AG04450 (cell line): ENCODE measurements around the gene SREK1IP1. TPM values are rescaled to one million over a fixed set of nuclear protein-coding genes. Genes with fewer than 3 reads are reported as not detected.

Experiments used
- CTCF ChIA-PET: fragments of 300-600, 350-600 bp; formaldehyde crosslinking; extraction: SDS; loops from one replicate; lab custom pipeline; 2022; ENCODE audit warnings: antibody characterized with exemption, inconsistent platforms; lab: Charles Lee
- POLR2A ChIA-PET: fragments of 350-600 bp; formaldehyde crosslinking; extraction: SDS; loops from one replicate; lab custom pipeline; 2021; ENCODE audit warnings: antibody characterized with exemption, inconsistent platforms; lab: Yijun Ruan, JAX
- DNase-seq: peaks from one replicate; pipeline ENCODE4 v3.0.0-alpha.2; 2011; ENCODE audit warnings: low read depth, low spot score
- H3K27ac ChIP-seq: one replicate; pipeline ENCODE4 v1.5.1; 2012; ENCODE audit warnings: low read depth, low read length, control low read depth
- H3K27me3 ChIP-seq: one replicate; pipeline ENCODE4 v1.6.0; 2012; ENCODE audit warnings: low read length; ENCODE audit not compliant: control insufficient read depth, insufficient read depth
- H3K4me3 ChIP-seq: 2 replicates; pipeline ENCODE4 v1.5.1; 2011; ENCODE audit warnings: mild to moderate bottlenecking, low read depth, low read length, control low read depth
- H3K9me3 ChIP-seq: 2 replicates; pipeline ENCODE4 v1.5.1; 2012; ENCODE audit warnings: low read length; ENCODE audit not compliant: control insufficient read depth, insufficient read depth
- CTCF ChIP-seq: IDR thresholded peaks from 2 replicates; pipeline ENCODE4 v1.5.1; 2011; ENCODE audit warnings: low read depth, low read length, control low read depth, inconsistent platforms
- polyA plus RNA-seq: library from polyadenylated mRNA; depleted of rRNA; stranded (reverse); fragments of >200 nt; gene quantifications from 2 replicates; pipeline ENCODE4 v1.2.3, GENCODE V29; 2011; rRNA removed

Gene SREK1IP1
- polyA plus RNA-seq, 1 experiment = 3.8 TPM

GRCh38 chr5:64682608-64683007 lies 85.9 kb downstream of the SREK1IP1 start:
- DNase-seq = no peak
- no peak overlapping the region for H3K4me3 ChIP-seq
- no peak for TF ChIP-seq CTCF
- CTCF ChIA-PET = interaction anchor here (1.1 kb wide), 1 partner anchor 47 kb away, joined by 3 read pairs; no protein-coding TSS in a partner anchor
- peaks cover 25% of the 10 kb centered on the region for H3K27me3 ChIP-seq
- POLR2A ChIA-PET = no interaction called here
- no peaks in the 10 kb centered on the region for H3K9me3 ChIP-seq
- no peak overlapping the region for H3K27ac ChIP-seq

GRCh38 chr5:64680289-64680688 lies 88.2 kb downstream of the SREK1IP1 start:
- no peak for DNase-seq
- H3K27ac ChIP-seq = no peak overlapping the region
- ChIA-PET POLR2A (no interaction called here), CTCF (interaction anchor here (1.6 kb wide), 1 partner anchor 44 kb away, joined by 3 read pairs; no protein-coding TSS in a partner anchor)
- peaks cover 9% of the 10 kb centered on the region for H3K27me3 ChIP-seq
- no peaks in the 10 kb centered on the region for H3K9me3 ChIP-seq
- TF ChIP-seq CTCF = peak; percentile 23; the same call in 1 of the 2 replicates
- H3K4me3 ChIP-seq = no peak overlapping the region

- Histone ChIP-seq H3K27ac (no peak overlapping the region), H3K4me3 (no peak overlapping the region), H3K27me3 (no peaks in the 10 kb centered on the region), H3K9me3 (no peaks in the 10 kb centered on the region)
- no peak for DNase-seq
- ChIA-PET CTCF (no interaction called here), POLR2A (no interaction called here)
- TF ChIP-seq CTCF = no peak
Observed at GRCh38 chr5:64678374-64678773, 90.1 kb downstream of the SREK1IP1 start.

GRCh38 chr5:64671678-64672077 lies 96.8 kb downstream of the SREK1IP1 start:
- Histone ChIP-seq H3K27me3 (peaks cover 2% of the 10 kb centered on the region), H3K27ac (no peak overlapping the region), H3K4me3 (no peak overlapping the region), H3K9me3 (no peaks in the 10 kb centered on the region)
- CTCF ChIA-PET = no interaction called here
- no peak for TF ChIP-seq CTCF
- POLR2A ChIA-PET = no interaction called here
- DNase-seq = no peak

- ChIA-PET POLR2A (no interaction called here), CTCF (no interaction called here)
- H3K27me3 ChIP-seq = peaks cover 2% of the 10 kb centered on the region
- no peak for TF ChIP-seq CTCF
- no peak overlapping the region for H3K4me3 ChIP-seq
- H3K27ac ChIP-seq = no peak overlapping the region
- DNase-seq = no peak
- no peaks in the 10 kb centered on the region for H3K9me3 ChIP-seq
Observed at GRCh38 chr5:64670277-64670676, 98.2 kb downstream of the SREK1IP1 start.

Other genes starting within 250 kb of the SREK1IP1 start
- gene SHISAL2B, start 78.2 kb downstream of the SREK1IP1 start, polyA plus RNA-seq = not detected in 2 replicates
- 23.2 and 39.5 TPM in 2 replicates for gene CWC27, start 239 bp upstream of the SREK1IP1 start, polyA plus RNA-seq